HCT116 (cell line): Measurements from ENCODE around the gene GNB1L. TPM values are rescaled to one million over a fixed set of nuclear protein-coding genes. Genes with fewer than 3 reads are reported as not detected.

ENCODE experiments used
- ATAC-seq: fragments of 200-7000 bp; cut with Tn5 transposase; 2 replicates; pipeline ENCODE4 v1.9.1; 2020; ENCODE audit warnings: mild to moderate bottlenecking, moderate library complexity
- BruUV-seq: library from RNA; stranded (reverse); fragments of 400-500 nt; replicated peaks from 2 replicates; lab custom pipeline; 2021; lab: Mats Ljungman, UMichigan
- CTCF ChIA-PET: fragments of 300-600 bp; sonication (Branson Sonifier 250); formaldehyde crosslinking; loops from one replicate; lab custom pipeline; 2021; ENCODE audit warnings: antibody characterized with exemption; lab: Charles Lee
- POLR2A ChIA-PET: fragments of 300-600, 350-600 bp; sonication (Branson Sonifier 250); formaldehyde crosslinking; loops from one replicate; lab custom pipeline; 2021; ENCODE audit warnings: antibody characterized with exemption; lab: Charles Lee
- RAD21 ChIA-PET, 2 experiments: fragments of 300-600 bp; sonication (Branson Sonifier 250); formaldehyde crosslinking; loops; one replicate each; lab custom pipeline; 2023; ENCODE audit warnings: low total read pairs in 2 of 2; ENCODE audit not compliant: uncharacterized antibody in 2 of 2, unreplicated experiment in 2 of 2, low non-redundant PET in 1 of 2; lab: Charles Lee
- DNase-seq: peaks from one replicate; pipeline ENCODE4 v3.0.0-alpha.2; 2010; ENCODE audit warnings: low read depth, low spot score
- H2AFZ ChIP-seq: fragments of 200-600 bp; shearing (Covaris generic), sonication (generic); 2 replicates; pipeline ENCODE4 v1.6.1; 2017; ENCODE audit warnings: low read depth, mixed run types, mixed read lengths, antibody characterized with exemption, low read length; ENCODE audit not compliant: poor library complexity, severe bottlenecking
- H3K27ac ChIP-seq: 2 replicates; pipeline ENCODE4 v1.5.1; 2012; ENCODE audit warnings: low read depth, low read length
- H3K27me3 ChIP-seq: fragments of 200-600 bp; sonication (generic); 2 replicates; pipeline ENCODE4 v1.6.1; 2016; ENCODE audit warnings: mixed run types, low read length, mixed read lengths; ENCODE audit not compliant: insufficient read depth
- H3K36me3 ChIP-seq, 2 experiments: fragments of 200-500 bp in 1 of 2; fragments of 200-600 bp in 1 of 2; sonication (Bioruptor generic) in 1 of 2; sonication (generic) in 1 of 2; 2 replicates each; pipeline versions ENCODE4 v1.5.1 to v1.6.1; 2014 to 2016; ENCODE audit warnings: low read length in 2 of 2, inconsistent platforms in 1 of 2, mixed read lengths in 1 of 2, mixed run types in 1 of 2; ENCODE audit not compliant: insufficient read depth in 2 of 2, control insufficient read depth in 1 of 2
- H3K4me1 ChIP-seq, 2 experiments: fragments of 200-600 bp in 1 of 2; sonication (generic) in 1 of 2; 2 replicates each; pipeline versions ENCODE4 v1.5.1 to v1.6.1; 2012 to 2017; ENCODE audit warnings: low read length in 2 of 2, inconsistent platforms in 1 of 2, mild to moderate bottlenecking in 1 of 2, mixed read lengths in 1 of 2, mixed run types in 1 of 2, moderate library complexity in 1 of 2; ENCODE audit not compliant: insufficient read depth in 2 of 2, control insufficient read depth in 1 of 2
- H3K4me2 ChIP-seq: fragments of 200-600 bp; sonication (generic); 2 replicates; pipeline ENCODE4 v1.6.1; 2017; ENCODE audit warnings: mixed run types, low read length, mixed read lengths
- H3K4me3 ChIP-seq, 2 experiments: fragments of 200-600 bp in 1 of 2; sonication (generic) in 1 of 2; replicated peaks in 1 of 2; 2 replicates each; pipeline ENCODE4 v1.5.1; 2011 to 2016; ENCODE audit warnings: low read length in 2 of 2, control low read depth in 1 of 2, low read depth in 1 of 2, mild to moderate bottlenecking in 1 of 2, mixed read lengths in 1 of 2, mixed run types in 1 of 2
- H3K79me2 ChIP-seq: fragments of 200-600 bp; sonication (generic); 2 replicates; pipeline ENCODE4 v1.6.1; 2017; ENCODE audit warnings: mild to moderate bottlenecking, mixed run types, low read length, moderate library complexity, mixed read lengths; ENCODE audit not compliant: insufficient read depth
- H3K9ac ChIP-seq: fragments of 200-600 bp; sonication (generic); 2 replicates; pipeline ENCODE4 v1.6.1; 2016; ENCODE audit warnings: low read length, mixed read lengths
- H3K9me2 ChIP-seq: fragments of 200-600 bp; sonication (generic), shearing (Covaris generic); 2 replicates; pipeline ENCODE4 v1.6.1; 2017; ENCODE audit warnings: mixed run types, mild to moderate bottlenecking, moderate library complexity; ENCODE audit not compliant: insufficient read depth
- H3K9me3 ChIP-seq, 2 experiments: fragments of 200-500 bp in 1 of 2; fragments of 200-600 bp in 1 of 2; sonication (Bioruptor generic) in 1 of 2; sonication (generic) in 1 of 2; 2 replicates each; pipeline ENCODE4 v1.6.1; 2014 to 2017; ENCODE audit warnings: low read length in 2 of 2, mixed read lengths in 2 of 2, inconsistent platforms in 1 of 2, low read depth in 1 of 2, mild to moderate bottlenecking in 1 of 2, mixed run types in 1 of 2, moderate library complexity in 1 of 2; ENCODE audit not compliant: control insufficient read depth in 1 of 2, insufficient read depth in 1 of 2
- H4K20me1 ChIP-seq: fragments of 200-600 bp; sonication (generic), shearing (Covaris generic); 2 replicates; pipeline ENCODE4 v1.6.1; 2017; ENCODE audit warnings: mixed run types, mild to moderate bottlenecking, moderate library complexity; ENCODE audit not compliant: insufficient read depth
- ATF3 ChIP-seq: IDR thresholded peaks from 2 replicates; pipeline ENCODE4 v1.6.1; 2012
- EGR1 ChIP-seq: IDR thresholded peaks from 2 replicates; pipeline ENCODE4 v1.6.1; 2012; ENCODE audit warnings: low read depth
- EZH2 ChIP-seq: fragments of 200-600 bp; sonication (generic); IDR thresholded peaks from 2 replicates; pipeline ENCODE4 v1.6.1; 2017; ENCODE audit warnings: antibody characterized with exemption, mixed run types
- FOSL1 ChIP-seq: IDR thresholded peaks from 2 replicates; pipeline ENCODE4 v1.6.1; 2012; ENCODE audit warnings: low read depth
- JUND ChIP-seq: IDR thresholded peaks from 2 replicates; pipeline ENCODE4 v1.6.1; 2012
- POLR2A ChIP-seq: IDR thresholded peaks from 2 replicates; pipeline ENCODE4 v1.7.0; 2011; ENCODE audit warnings: borderline replicate concordance; ENCODE audit not compliant: insufficient read depth, insufficient read length; ENCODE audit errors: extremely low read depth
- RAD21 ChIP-seq: IDR thresholded peaks from 2 replicates; pipeline ENCODE4 v1.6.1; 2012; ENCODE audit warnings: low read depth, mild to moderate bottlenecking
- REST ChIP-seq: IDR thresholded peaks from 2 replicates; pipeline ENCODE4 v1.6.1; 2012; ENCODE audit warnings: low read depth
- SIN3A ChIP-seq: IDR thresholded peaks from 2 replicates; pipeline ENCODE4 v1.6.1; 2012; ENCODE audit warnings: low read depth
- SP1 ChIP-seq: IDR thresholded peaks from 2 replicates; pipeline ENCODE4 v1.6.1; 2012; ENCODE audit warnings: low read depth
- SRF ChIP-seq: IDR thresholded peaks from 2 replicates; pipeline ENCODE4 v1.6.1; 2012; ENCODE audit warnings: low read depth
- TCF7L2 ChIP-seq: IDR thresholded peaks from 2 replicates; pipeline ENCODE4 v1.7.0; 2011; ENCODE audit warnings: borderline replicate concordance, inconsistent platforms; ENCODE audit not compliant: insufficient read depth, insufficient read length; ENCODE audit errors: extremely low read depth
- YY1 ChIP-seq: IDR thresholded peaks from 2 replicates; pipeline ENCODE4 v1.6.1; 2011; ENCODE audit warnings: low read length, low read depth, moderate library complexity, mild to moderate bottlenecking; ENCODE audit not compliant: insufficient replicate concordance; ENCODE audit errors: extremely low read depth
- ZNF274 ChIP-seq: fragments of 200-500 bp; sonication (Bioruptor generic); IDR thresholded peaks from 2 replicates; pipeline ENCODE4 v1.6.1; 2014; ENCODE audit warnings: mild to moderate bottlenecking, low read depth, low read length, inconsistent platforms
- intact Hi-C: fragments of 100-400 bp; cut with micrococcal nuclease; formaldehyde crosslinking; loops from 2 replicates; pipeline ENCODE4 v1.10.0; 2022
- total RNA-seq: library from RNA; stranded (reverse); gene quantifications from one replicate; pipeline ENCODE4 v1.2.1, GENCODE V29; 2021; ENCODE audit not compliant: unreplicated experiment
- TF ChIP-seq, protein P1 (sequence below): IDR thresholded peaks from 2 replicates; pipeline ENCODE4 v1.6.1; 2011; ENCODE audit warnings: mild to moderate bottlenecking, low read length, moderate library complexity; ENCODE audit not compliant: insufficient replicate concordance; ENCODE audit errors: extremely low read depth

GNB1L gene
- total RNA-seq, 1 experiment from 2014 or later = 12.1 TPM

DNA sequence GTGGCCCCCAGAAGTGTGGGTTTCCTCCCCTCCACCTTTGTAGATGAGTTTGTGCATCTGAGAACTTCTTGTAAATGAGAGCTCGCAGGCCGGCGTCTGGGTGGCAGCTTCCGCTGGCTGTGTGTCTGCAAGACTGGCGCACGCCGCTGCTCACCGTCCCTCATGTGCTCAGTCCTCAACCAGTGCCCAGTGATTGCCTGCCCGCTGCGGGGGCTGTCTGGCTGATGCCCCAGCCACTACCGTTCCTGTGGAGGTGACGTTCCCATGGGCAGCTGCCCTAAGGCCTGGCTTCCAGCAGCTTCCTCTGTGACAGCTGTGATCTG lies 85.3 kb downstream of the GNB1L start:
- intact Hi-C loops = loop anchor here (5.0 kb wide), 1 partner anchor 88 kb away; no protein-coding TSS in a partner anchor
- no peaks in the 10 kb centered on the region for H3K36me3 ChIP-seq
- H3K9me2 ChIP-seq = no peaks in the 10 kb centered on the region
- H3K27ac ChIP-seq = no peak overlapping the region
- H3K4me1 ChIP-seq = peaks cover 12 to 23% of the 10 kb centered on the region in 2 experiments
- POLR2A ChIA-PET = no interaction called here
- no peaks in the 10 kb centered on the region for H3K9me3 ChIP-seq
- no peak overlapping the region for H3K4me3 ChIP-seq
- RAD21 ChIA-PET = no interaction called here
- peaks cover 33% of the 10 kb centered on the region for H3K79me2 ChIP-seq
- H3K27me3 ChIP-seq = no peaks in the 10 kb centered on the region
- BruUV-seq = no TSS peak
- DNase-seq (no peak), ATAC-seq (no peak)
- CTCF ChIA-PET = no interaction called here
- H3K9ac ChIP-seq = no peak overlapping the region
- H3K4me2 ChIP-seq = no peak overlapping the region
- H4K20me1 ChIP-seq = no peaks in the 10 kb centered on the region
- TF ChIP-seq POLR2A = no peak
- no peak for TF ChIP-seq ZNF274
- TF ChIP-seq SP1 = no peak
- TF ChIP-seq YY1 = no peak
- no peak for TF ChIP-seq EZH2
- TF ChIP-seq SIN3A = no peak
- TF ChIP-seq ATF3 = no peak
- no peak for TF ChIP-seq FOSL1
- no peak for TF ChIP-seq TCF7L2
- TF ChIP-seq REST = no peak
- TF ChIP-seq, protein P1, sequence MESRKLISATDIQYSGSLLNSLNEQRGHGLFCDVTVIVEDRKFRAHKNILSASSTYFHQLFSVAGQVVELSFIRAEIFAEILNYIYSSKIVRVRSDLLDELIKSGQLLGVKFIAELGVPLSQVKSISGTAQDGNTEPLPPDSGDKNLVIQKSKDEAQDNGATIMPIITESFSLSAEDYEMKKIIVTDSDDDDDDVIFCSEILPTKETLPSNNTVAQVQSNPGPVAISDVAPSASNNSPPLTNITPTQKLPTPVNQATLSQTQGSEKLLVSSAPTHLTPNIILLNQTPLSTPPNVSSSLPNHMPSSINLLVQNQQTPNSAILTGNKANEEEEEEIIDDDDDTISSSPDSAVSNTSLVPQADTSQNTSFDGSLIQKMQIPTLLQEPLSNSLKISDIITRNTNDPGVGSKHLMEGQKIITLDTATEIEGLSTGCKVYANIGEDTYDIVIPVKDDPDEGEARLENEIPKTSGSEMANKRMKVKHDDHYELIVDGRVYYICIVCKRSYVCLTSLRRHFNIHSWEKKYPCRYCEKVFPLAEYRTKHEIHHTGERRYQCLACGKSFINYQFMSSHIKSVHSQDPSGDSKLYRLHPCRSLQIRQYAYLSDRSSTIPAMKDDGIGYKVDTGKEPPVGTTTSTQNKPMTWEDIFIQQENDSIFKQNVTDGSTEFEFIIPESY = no peak
- no peak for TF ChIP-seq EGR1
- no peak for TF ChIP-seq JUND
- no peak for TF ChIP-seq RAD21
- no peak for TF ChIP-seq SRF
- H2AFZ ChIP-seq = no peak overlapping the region
